ENCODE results near the gene ARL14EPL.

DNA sequence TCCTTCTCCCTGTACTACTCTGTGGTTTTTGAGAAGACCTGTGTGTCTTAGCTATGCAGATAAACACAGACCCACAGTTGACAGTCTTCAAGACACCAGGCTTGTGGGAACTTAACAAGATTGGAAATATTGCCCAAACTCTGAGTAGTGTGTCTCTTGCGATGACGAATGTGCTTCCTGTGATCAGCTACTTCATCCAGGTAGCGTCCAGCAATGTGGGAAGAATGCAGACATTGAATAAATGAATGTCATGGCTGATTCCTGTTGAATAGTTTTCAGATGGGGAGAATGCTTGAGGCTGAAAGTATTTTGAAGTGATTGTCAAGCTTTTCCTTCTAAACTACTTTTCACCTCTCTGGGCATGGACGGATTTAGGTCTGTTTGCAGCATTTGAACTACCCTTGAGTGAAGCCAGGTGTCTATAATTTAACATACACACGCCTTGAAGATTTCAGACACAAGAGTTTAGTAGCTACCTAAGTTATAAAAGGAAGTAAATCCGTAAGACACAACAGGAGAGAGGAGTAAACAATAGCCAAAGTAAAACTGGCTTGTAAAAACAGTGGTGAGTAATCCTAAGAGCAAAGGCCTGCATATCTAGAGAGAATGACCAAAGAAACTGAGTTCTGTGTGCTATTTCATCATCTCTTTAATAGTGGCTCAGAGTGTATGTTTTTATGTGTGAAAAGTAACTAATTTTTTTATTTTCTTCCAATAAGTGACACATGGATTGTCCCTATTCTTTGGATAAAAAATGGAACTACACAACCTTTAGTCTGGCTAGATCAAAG lies 30.0 kb upstream of the ARL14EPL start:
- TF ChIP-seq, protein P1, sequence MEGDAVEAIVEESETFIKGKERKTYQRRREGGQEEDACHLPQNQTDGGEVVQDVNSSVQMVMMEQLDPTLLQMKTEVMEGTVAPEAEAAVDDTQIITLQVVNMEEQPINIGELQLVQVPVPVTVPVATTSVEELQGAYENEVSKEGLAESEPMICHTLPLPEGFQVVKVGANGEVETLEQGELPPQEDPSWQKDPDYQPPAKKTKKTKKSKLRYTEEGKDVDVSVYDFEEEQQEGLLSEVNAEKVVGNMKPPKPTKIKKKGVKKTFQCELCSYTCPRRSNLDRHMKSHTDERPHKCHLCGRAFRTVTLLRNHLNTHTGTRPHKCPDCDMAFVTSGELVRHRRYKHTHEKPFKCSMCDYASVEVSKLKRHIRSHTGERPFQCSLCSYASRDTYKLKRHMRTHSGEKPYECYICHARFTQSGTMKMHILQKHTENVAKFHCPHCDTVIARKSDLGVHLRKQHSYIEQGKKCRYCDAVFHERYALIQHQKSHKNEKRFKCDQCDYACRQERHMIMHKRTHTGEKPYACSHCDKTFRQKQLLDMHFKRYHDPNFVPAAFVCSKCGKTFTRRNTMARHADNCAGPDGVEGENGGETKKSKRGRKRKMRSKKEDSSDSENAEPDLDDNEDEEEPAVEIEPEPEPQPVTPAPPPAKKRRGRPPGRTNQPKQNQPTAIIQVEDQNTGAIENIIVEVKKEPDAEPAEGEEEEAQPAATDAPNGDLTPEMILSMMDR (conservative IDR thresholded peaks at IDR 0.05), result no peak
- TF ChIP-seq EZH2 (IDR thresholded peaks at IDR 0.05; ENCODE audit: low read depth), result no peak
